ENCODE results near the gene CBLL2.

CBLL2 gene

GRCh38 chrX:22272613-22273012 lies at the start of gene CBLL2:
Gene CBLL2 (plus strand): TSS chrX:22272913. CDS start chrX:22272992, 79 bp downstream.
- H3K36me3 ChIP-seq (ENCODE audit: insufficient read depth, low read length): no peaks in the 10 kb centered on the region
- no peaks in the 10 kb centered on the region for H3K79me2 ChIP-seq (ENCODE audit: insufficient read depth, low read length)
- TF ChIP-seq EZH2 (IDR thresholded peaks at IDR 0.05; ENCODE audit: borderline replicate concordance, low read depth, low read length, severe bottlenecking) (no peak), CTCF (IDR thresholded peaks at IDR 0.05; ENCODE audit: borderline replicate concordance, extremely low read depth, low read length, poor library complexity, severe bottlenecking) (no peak)
- H3K9me3 ChIP-seq (ENCODE audit: insufficient read depth, low read length, severe bottlenecking): no peaks in the 10 kb centered on the region
- H3K4me3 ChIP-seq (ENCODE audit: low read depth in 1 of 2, low read length in 2 of 2): no peak within 1 kb of the TSS
- no peaks in the 10 kb centered on the region for H3K27me3 ChIP-seq (ENCODE audit: insufficient read depth, low read length, poor library complexity)
- H2AFZ ChIP-seq (ENCODE audit: low read depth, low read length): no peak within 1 kb of the TSS
- ATAC-seq (ENCODE audit: insufficient read depth, low read depth) (no peak), DNase-seq (no peak)
- no peaks in the 10 kb centered on the region for H3K4me1 ChIP-seq (ENCODE audit: insufficient read depth, low read length)
- no peak within 1 kb of the TSS for H3K4me2 ChIP-seq (ENCODE audit: insufficient read depth, low read length)
- no peak within 1 kb of the TSS for H3K27ac ChIP-seq (ENCODE audit: low read length)
- no peaks in the 10 kb centered on the region for H4K20me1 ChIP-seq (ENCODE audit: insufficient read depth, low read length)
- H3K9ac ChIP-seq (ENCODE audit: low read depth, low read length): no peak within 1 kb of the TSS

GRCh38 chrX:22234380-22234779 lies 38.3 kb upstream of the CBLL2 start:
- no peak overlapping the region for H3K4me3 ChIP-seq (ENCODE audit: low read depth in 1 of 2, low read length in 2 of 2)
- H3K4me2 ChIP-seq (ENCODE audit: insufficient read depth, low read length): no peak overlapping the region
- H4K20me1 ChIP-seq (ENCODE audit: insufficient read depth, low read length): no peaks in the 10 kb centered on the region
- H3K79me2 ChIP-seq (ENCODE audit: insufficient read depth, low read length): no peaks in the 10 kb centered on the region
- H2AFZ ChIP-seq (ENCODE audit: low read depth, low read length): no peak overlapping the region
- no peaks in the 10 kb centered on the region for H3K9me3 ChIP-seq (ENCODE audit: insufficient read depth, low read length, severe bottlenecking)
- H3K27ac ChIP-seq (ENCODE audit: low read length): no peak overlapping the region
- no peaks in the 10 kb centered on the region for H3K27me3 ChIP-seq (ENCODE audit: insufficient read depth, low read length, poor library complexity)
- H3K4me1 ChIP-seq (ENCODE audit: insufficient read depth, low read length): no peaks in the 10 kb centered on the region
- TF ChIP-seq EZH2 (IDR thresholded peaks at IDR 0.05; ENCODE audit: borderline replicate concordance, low read depth, low read length, severe bottlenecking): no peak
- no peak for TF ChIP-seq CTCF (IDR thresholded peaks at IDR 0.05; ENCODE audit: borderline replicate concordance, extremely low read depth, low read length, poor library complexity, severe bottlenecking)
- H3K36me3 ChIP-seq (ENCODE audit: insufficient read depth, low read length): no peaks in the 10 kb centered on the region
- DNase-seq (no peak), ATAC-seq (ENCODE audit: insufficient read depth, low read depth) (no peak)
- H3K9ac ChIP-seq (ENCODE audit: low read depth, low read length): no peak overlapping the region

- Histone ChIP-seq H3K27ac (ENCODE audit: low read length) (no peak overlapping the region), H3K4me2 (ENCODE audit: insufficient read depth, low read length) (no peak overlapping the region), H4K20me1 (ENCODE audit: insufficient read depth, low read length) (no peaks in the 10 kb centered on the region), H3K9ac (ENCODE audit: low read depth, low read length) (no peak overlapping the region), H2AFZ (ENCODE audit: low read depth, low read length) (no peak overlapping the region), H3K79me2 (ENCODE audit: insufficient read depth, low read length) (no peaks in the 10 kb centered on the region), H3K4me1 (ENCODE audit: insufficient read depth, low read length) (no peaks in the 10 kb centered on the region), H3K9me3 (ENCODE audit: insufficient read depth, low read length, severe bottlenecking) (no peaks in the 10 kb centered on the region), H3K27me3 (ENCODE audit: insufficient read depth, low read length, poor library complexity) (no peaks in the 10 kb centered on the region), H3K4me3 (ENCODE audit: low read depth in 1 of 2, low read length in 2 of 2) (no peak overlapping the region), H3K36me3 (ENCODE audit: insufficient read depth, low read length) (no peaks in the 10 kb centered on the region)
- ATAC-seq (ENCODE audit: insufficient read depth, low read depth): no peak
- no peak for TF ChIP-seq EZH2 (IDR thresholded peaks at IDR 0.05; ENCODE audit: borderline replicate concordance, low read depth, low read length, severe bottlenecking)
- no peak for TF ChIP-seq CTCF (IDR thresholded peaks at IDR 0.05; ENCODE audit: borderline replicate concordance, extremely low read depth, low read length, poor library complexity, severe bottlenecking)
- DNase-seq: no peak
Observed at GRCh38 chrX:22237479-22237878, 35.2 kb upstream of the CBLL2 start.

- Histone ChIP-seq H3K79me2 (ENCODE audit: insufficient read depth, low read length) (no peaks in the 10 kb centered on the region), H3K9me3 (ENCODE audit: insufficient read depth, low read length, severe bottlenecking) (no peaks in the 10 kb centered on the region), H3K4me1 (ENCODE audit: insufficient read depth, low read length) (no peaks in the 10 kb centered on the region), H2AFZ (ENCODE audit: low read depth, low read length) (no peak overlapping the region), H3K36me3 (ENCODE audit: insufficient read depth, low read length) (no peaks in the 10 kb centered on the region), H3K4me2 (ENCODE audit: insufficient read depth, low read length) (no peak overlapping the region), H3K27me3 (ENCODE audit: insufficient read depth, low read length, poor library complexity) (no peaks in the 10 kb centered on the region), H3K27ac (ENCODE audit: low read length) (no peak overlapping the region), H3K4me3 (ENCODE audit: low read depth in 1 of 2, low read length in 2 of 2) (no peak overlapping the region), H3K9ac (ENCODE audit: low read depth, low read length) (no peak overlapping the region), H4K20me1 (ENCODE audit: insufficient read depth, low read length) (no peaks in the 10 kb centered on the region)
- no peak for TF ChIP-seq EZH2 (IDR thresholded peaks at IDR 0.05; ENCODE audit: borderline replicate concordance, low read depth, low read length, severe bottlenecking)
- no peak for TF ChIP-seq CTCF (IDR thresholded peaks at IDR 0.05; ENCODE audit: borderline replicate concordance, extremely low read depth, low read length, poor library complexity, severe bottlenecking)
- no peak for DNase-seq
- ATAC-seq (ENCODE audit: insufficient read depth, low read depth): no peak
Observed at GRCh38 chrX:22246620-22247019, 26.1 kb upstream of the CBLL2 start.
